K562 (cell line): ENCODE measurements around the gene OR2AT4. TPM values are rescaled to one million over a fixed set of nuclear protein-coding genes. Genes with fewer than 3 reads are reported as not detected.

Experiments used
- ATAC-seq: fragments of 200-7000 bp; cut with Tn5 transposase; 3 replicates; pipeline ENCODE4 v1.9.1; 2020; ENCODE audit warnings: moderate library complexity
- BruUV-seq: library from RNA; stranded (reverse); fragments of 400-500 nt; replicated peaks from 2 replicates; lab custom pipeline; 2021; lab: Mats Ljungman, UMichigan
- CTCF ChIA-PET: fragments of 300-600 bp; formaldehyde crosslinking; extraction: SDS; loops from one replicate; lab custom pipeline; 2021; ENCODE audit warnings: low intra/inter-chr PET ratio; lab: Yijun Ruan, JAX
- POLR2A ChIA-PET: fragments of 300-600, 350-650 bp; sonication (Branson Sonifier 250); formaldehyde crosslinking; extraction: SDS; loops from one replicate; lab custom pipeline; 2021; ENCODE audit warnings: antibody characterized with exemption, inconsistent platforms; lab: Yijun Ruan, JAX
- DNase-seq, 4 experiments: peaks; one replicate each; pipeline versions ENCODE4 v3.0.0 to v3.0.0-alpha.2; 2011 to 2018; ENCODE audit warnings: low spot score in 3 of 4, mixed read lengths in 3 of 4; ENCODE audit errors: extremely low read depth in 1 of 4
- FAIRE-seq: peaks from 2 replicates; lab custom pipeline; 2011; peaks lifted over from hg19 to GRCh38; lab: Jason Lieb, UNC
- H2AFZ ChIP-seq: 2 replicates; pipeline ENCODE4 v1.6.0; 2011; ENCODE audit warnings: low read depth, low read length, control low read depth, inconsistent platforms
- H3K27ac ChIP-seq: fragments of 200-600 bp; 3 replicates; pipeline ENCODE4 v1.8.0; 2011; ENCODE audit warnings: low read depth, mild to moderate bottlenecking, control low read depth, inconsistent platforms, low read length, moderate library complexity, mixed read lengths; ENCODE audit errors: extremely low read depth
- H3K27me3 ChIP-seq, 2 experiments: fragments of 300-600 bp in 1 of 2; 2 replicates in 1 of 2; 3 replicates in 1 of 2; pipeline versions ENCODE4 v1.6.0 to v1.8.0; 2011; ENCODE audit warnings: inconsistent platforms in 2 of 2, low read length in 2 of 2, mild to moderate bottlenecking in 1 of 2, mixed read lengths in 1 of 2, moderate library complexity in 1 of 2; ENCODE audit not compliant: control insufficient read depth in 2 of 2, insufficient read depth in 2 of 2
- H3K36me3 ChIP-seq: fragments of 300-600 bp; 3 replicates; pipeline ENCODE4 v1.8.0; 2011; ENCODE audit warnings: mild to moderate bottlenecking, low read length, inconsistent platforms; ENCODE audit not compliant: control insufficient read depth, insufficient read depth
- H3K4me1 ChIP-seq, 2 experiments: fragments of 200-600 bp in 1 of 2; replicated peaks in 1 of 2; 2 replicates in 1 of 2; 3 replicates in 1 of 2; pipeline versions ENCODE4 v1.5.1 to v1.8.0; 2011; ENCODE audit warnings: inconsistent platforms in 2 of 2, low read length in 2 of 2, mild to moderate bottlenecking in 1 of 2, mixed read lengths in 1 of 2, moderate library complexity in 1 of 2; ENCODE audit not compliant: control insufficient read depth in 2 of 2, insufficient read depth in 2 of 2
- H3K4me2 ChIP-seq: 2 replicates; pipeline ENCODE4 v1.6.1; 2011; ENCODE audit warnings: low read length, control low read depth, inconsistent platforms, mixed read lengths; ENCODE audit not compliant: insufficient read depth
- H3K4me3 ChIP-seq: fragments of 200-600 bp; sonication (generic), shearing (Covaris generic); 2 replicates; pipeline ENCODE4 v1.5.1; 2016; ENCODE audit warnings: control low read depth, inconsistent platforms
- H3K79me2 ChIP-seq: fragments of 200-600 bp; 3 replicates; pipeline ENCODE4 v1.8.0; 2011; ENCODE audit warnings: low read length, inconsistent platforms; ENCODE audit not compliant: control insufficient read depth, insufficient read depth
- H3K9ac ChIP-seq, 2 experiments: 2 replicates each; pipeline versions ENCODE4 v1.6.0 to v1.6.1; 2011; ENCODE audit warnings: low read depth in 2 of 2, low read length in 2 of 2, control low read depth in 1 of 2, inconsistent platforms in 1 of 2, mild to moderate bottlenecking in 1 of 2, mixed read lengths in 1 of 2; ENCODE audit not compliant: insufficient read depth in 1 of 2
- H3K9me1 ChIP-seq: one replicate; pipeline ENCODE4 v1.6.0; 2011; ENCODE audit warnings: inconsistent platforms, mild to moderate bottlenecking, low read length, moderate library complexity; ENCODE audit not compliant: control insufficient read depth, insufficient read depth
- H3K9me3 ChIP-seq: replicated peaks from 2 replicates; pipeline ENCODE4 v1.5.1; 2011; ENCODE audit warnings: low read depth, low read length, inconsistent platforms; ENCODE audit not compliant: control insufficient read depth, insufficient read depth
- H4K20me1 ChIP-seq: replicated peaks from 2 replicates; pipeline ENCODE4 v1.6.1; 2011; ENCODE audit warnings: low read length, inconsistent platforms, mixed read lengths; ENCODE audit not compliant: control insufficient read depth, insufficient read depth
- ERF ChIP-seq: fragments of 450-650 bp; formaldehyde crosslinking; IDR thresholded peaks from 2 replicates; pipeline ENCODE4 v1.4.0; 2020; ENCODE audit warnings: mild to moderate bottlenecking, mixed read lengths
- JUND ChIP-seq, 2 experiments: IDR thresholded peaks; 2 replicates in 1 of 2; 3 replicates in 1 of 2; pipeline ENCODE4 v1.6.1; 2011; ENCODE audit warnings: borderline replicate concordance in 2 of 2, low read depth in 2 of 2, low read length in 2 of 2, improper control_type of control experiment in 1 of 2, missing biosample characterization in 1 of 2, missing genetic modification characterization in 1 of 2, missing genetic modification reagents in 1 of 2
- MCM7 ChIP-seq, 2 experiments: fragments of 450-650 bp; IDR thresholded peaks; 2 replicates each; pipeline ENCODE4 v1.6.1; 2016 to 2018
- NFIC ChIP-seq: fragments of 450-650 bp; IDR thresholded peaks from 2 replicates; pipeline ENCODE4 v1.6.1; 2017; ENCODE audit warnings: mild to moderate bottlenecking, inconsistent platforms
- ZBTB12 ChIP-seq: fragments of 250-450 bp; sonication (Bioruptor Pico); IDR thresholded peaks from 2 replicates; pipeline ENCODE4 v1.4.0; 2020
- ZNF12 ChIP-seq: sonication (generic); formaldehyde crosslinking; IDR thresholded peaks from 2 replicates; pipeline ENCODE4 v1.4.0; 2020; ENCODE audit warnings: mild to moderate bottlenecking, missing genetic modification reagents
- WGBS: fragments of 100-300 bp; shearing (Covaris generic); methylation state at CpG from one replicate; pipeline ENCODE4 v1.1.6; 2016; ENCODE audit warnings: low coverage, mixed read lengths; ENCODE audit not compliant: insufficient coverage; ENCODE audit errors: missing lambda C conversion rate; 5-methylcytosine and 5-hydroxymethylcytosine counted together
- in situ Hi-C: fragments of 300-500 bp; cut with MboI; formaldehyde crosslinking; loops from 4 replicates; pipeline ENCODE4 v1.15.0; 2018; ENCODE audit warnings: inconsistent platforms, mixed read lengths
- intact Hi-C: fragments of 100-400 bp; cut with micrococcal nuclease; formaldehyde crosslinking; loops from 2 replicates; pipeline ENCODE4 v1.14.2; 2022
- polyA plus RNA-seq, 8 experiments: library from polyadenylated mRNA; depleted of rRNA in 4 of 8; stranded (reverse) in 5 of 8; unstranded in 3 of 8; fragments of >200 nt; fragmentation: Nextera tagmentation in 2 of 8; fragmentation: Illumina TruSeq in 1 of 8; extraction: Ambion mirVana in 2 of 8; extraction: Trizol in 1 of 8; gene quantifications; 2 replicates each; pipeline versions ENCODE4 v1.2.1 to v1.2.3, GENCODE V29; 2011 to 2014; ENCODE audit warnings: inconsistent platforms in 1 of 8, missing spikeins in 1 of 8
- total RNA-seq, 7 experiments: library from RNA; depleted of rRNA in 6 of 7; stranded (reverse); fragments of >200 nt in 6 of 7; fragmentation: Illumina TruSeq in 2 of 7; extraction: Trizol in 2 of 7; gene quantifications; 2 replicates each; pipeline versions ENCODE4 v1.2.1 to v1.2.3, GENCODE V29; 2011 to 2021; ENCODE audit warnings: low replicate concordance in 1 of 7
- TF ChIP-seq, protein P1 (sequence below), 2 experiments: fragments of 450-650 bp; IDR thresholded peaks; 2 replicates each; pipeline ENCODE4 v1.6.1; 2018; ENCODE audit warnings: mild to moderate bottlenecking in 2 of 2, low read depth in 1 of 2; ENCODE audit not compliant: partially characterized antibody in 2 of 2

Gene OR2AT4
- total and polyA plus RNA-seq, 9 of the 15 experiments (the other 6 are each of a cell fraction or from before 2014, with no cell fraction given): 0.86 to 3.1 (median 2.0) TPM

- Histone ChIP-seq H3K9me1 (peaks cover 3% of the 10 kb centered on the region), H3K36me3 (no peaks in the 10 kb centered on the region), H3K4me2 (no peak overlapping the region), H3K27ac (peak overlapping the region; percentile 18; the same call in 2 of the 3 replicates), H3K9me3 (no peaks in the 10 kb centered on the region), H3K9ac (peak overlapping the region in 1 of 2 experiments; percentile 18; a peak in 1 of 4 replicates), H2AFZ (peak overlapping the region; percentile 65; the same call in 1 of the 2 replicates), H3K79me2 (no peaks in the 10 kb centered on the region), H4K20me1 (no peaks in the 10 kb centered on the region), H3K4me1 (peaks cover 16 to 23% of the 10 kb centered on the region in 2 experiments), H3K4me3 (no peak overlapping the region), H3K27me3 (no peaks in the 10 kb centered on the region)
- no TSS peak for BruUV-seq
- intact Hi-C loops: no loop called here
- DNase-seq (no peak), FAIRE-seq (no peak), ATAC-seq (no peak)
- peak; percentile 84 for TF ChIP-seq NFIC
- TF ChIP-seq ZBTB12 (CRISPR knock-in tag): no peak
- WGBS: 87% methylated on average over 3 of the region's 3 CpGs
- ChIA-PET POLR2A (interaction anchor here (0.6 to 1.6 kb wide), 3 partner anchors 13 to 94 kb away, joined by 3 read pairs; no protein-coding TSS in a partner anchor), CTCF (no interaction called here)
- in situ Hi-C loops: no loop called here
These were observed 60.6 kb downstream of the OR2AT4 start for GRCh38 chr11:75035911-75036565.

DNA sequence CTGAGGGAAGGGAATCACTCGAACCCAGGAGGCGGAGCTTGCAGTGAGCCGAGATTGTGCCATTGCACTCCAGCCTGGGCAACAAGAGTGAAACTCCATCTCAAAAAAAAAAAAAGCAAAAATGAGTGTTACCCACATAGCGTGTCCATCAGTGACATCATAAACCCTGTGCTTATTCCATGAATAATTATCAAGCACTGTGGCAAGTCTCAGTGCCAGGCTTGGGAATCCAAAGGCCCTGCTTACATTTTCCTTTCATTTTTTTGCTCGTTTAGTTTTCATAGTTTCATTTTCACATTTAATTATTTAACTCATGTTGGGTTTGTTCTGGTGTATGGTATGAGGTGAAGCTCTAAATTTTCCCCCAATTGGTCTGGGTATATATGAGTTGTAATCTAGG lies 61.4 kb downstream of the OR2AT4 start:
- FAIRE-seq (no peak), ATAC-seq (no peak)
- CTCF ChIA-PET: no interaction called here
- Histone ChIP-seq H3K4me2 (no peak overlapping the region), H3K36me3 (no peaks in the 10 kb centered on the region), H2AFZ (no peak overlapping the region), H3K79me2 (no peaks in the 10 kb centered on the region), H3K4me3 (no peak overlapping the region), H3K27me3 (no peaks in the 10 kb centered on the region), H4K20me1 (no peaks in the 10 kb centered on the region), H3K9me1 (peaks cover 3% of the 10 kb centered on the region), H3K9ac (no peak overlapping the region), H3K4me1 (peaks cover 22 to 31% of the 10 kb centered on the region in 2 experiments), H3K9me3 (no peaks in the 10 kb centered on the region)
- intact Hi-C loops: no loop called here
- POLR2A ChIA-PET: interaction anchor here (0.7 to 1.6 kb wide), 3 partner anchors 14 to 105 kb away, joined by 3 read pairs; no protein-coding TSS in a partner anchor
- BruUV-seq: no TSS peak
- 83% methylated on average over 4 of the region's 5 CpGs for WGBS
- TF ChIP-seq ERF (no peak), ZNF12 (no peak), MCM7 (IDR thresholded peaks at IDR 0.05) (no peak), JUND (IDR thresholded peaks at IDR 0.05; ENCODE audit: borderline replicate concordance, low read depth, low read length) (no peak), JUND (tag; IDR thresholded peaks at IDR 0.05; ENCODE audit: borderline replicate concordance, low read depth, low read length) (no peak)
- TF ChIP-seq, protein P1, sequence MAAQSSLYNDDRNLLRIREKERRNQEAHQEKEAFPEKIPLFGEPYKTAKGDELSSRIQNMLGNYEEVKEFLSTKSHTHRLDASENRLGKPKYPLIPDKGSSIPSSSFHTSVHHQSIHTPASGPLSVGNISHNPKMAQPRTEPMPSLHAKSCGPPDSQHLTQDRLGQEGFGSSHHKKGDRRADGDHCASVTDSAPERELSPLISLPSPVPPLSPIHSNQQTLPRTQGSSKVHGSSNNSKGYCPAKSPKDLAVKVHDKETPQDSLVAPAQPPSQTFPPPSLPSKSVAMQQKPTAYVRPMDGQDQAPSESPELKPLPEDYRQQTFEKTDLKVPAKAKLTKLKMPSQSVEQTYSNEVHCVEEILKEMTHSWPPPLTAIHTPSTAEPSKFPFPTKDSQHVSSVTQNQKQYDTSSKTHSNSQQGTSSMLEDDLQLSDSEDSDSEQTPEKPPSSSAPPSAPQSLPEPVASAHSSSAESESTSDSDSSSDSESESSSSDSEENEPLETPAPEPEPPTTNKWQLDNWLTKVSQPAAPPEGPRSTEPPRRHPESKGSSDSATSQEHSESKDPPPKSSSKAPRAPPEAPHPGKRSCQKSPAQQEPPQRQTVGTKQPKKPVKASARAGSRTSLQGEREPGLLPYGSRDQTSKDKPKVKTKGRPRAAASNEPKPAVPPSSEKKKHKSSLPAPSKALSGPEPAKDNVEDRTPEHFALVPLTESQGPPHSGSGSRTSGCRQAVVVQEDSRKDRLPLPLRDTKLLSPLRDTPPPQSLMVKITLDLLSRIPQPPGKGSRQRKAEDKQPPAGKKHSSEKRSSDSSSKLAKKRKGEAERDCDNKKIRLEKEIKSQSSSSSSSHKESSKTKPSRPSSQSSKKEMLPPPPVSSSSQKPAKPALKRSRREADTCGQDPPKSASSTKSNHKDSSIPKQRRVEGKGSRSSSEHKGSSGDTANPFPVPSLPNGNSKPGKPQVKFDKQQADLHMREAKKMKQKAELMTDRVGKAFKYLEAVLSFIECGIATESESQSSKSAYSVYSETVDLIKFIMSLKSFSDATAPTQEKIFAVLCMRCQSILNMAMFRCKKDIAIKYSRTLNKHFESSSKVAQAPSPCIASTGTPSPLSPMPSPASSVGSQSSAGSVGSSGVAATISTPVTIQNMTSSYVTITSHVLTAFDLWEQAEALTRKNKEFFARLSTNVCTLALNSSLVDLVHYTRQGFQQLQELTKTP (IDR thresholded peaks at IDR 0.05; ENCODE audit: low read depth in 1 of 2, partially characterized antibody in 2 of 2): no peak
- TF ChIP-seq, all 486 proteins: peak for 0
- H3K27ac ChIP-seq: no peak overlapping the region
- DNase-seq: no peak
- in situ Hi-C loops: no loop called here
